Muscle layer of colon (tissue), 2 donors: Measurements from ENCODE around the gene CDKN2B-AS1.

ENCODE experiments used
- H3K27ac ChIP-seq: one replicate; pipeline ENCODE4 v1.7.0; 2013; ENCODE audit warnings: low read depth, mild to moderate bottlenecking, low read length, moderate library complexity
- H3K27me3 ChIP-seq, 2 donors: one replicate each; pipeline ENCODE4 v1.7.0; 2013; ENCODE audit warnings: low read length in 2 of 2, mild to moderate bottlenecking in 2 of 2; ENCODE audit not compliant: insufficient read depth in 2 of 2, control insufficient read depth in 1 of 2
- H3K36me3 ChIP-seq: one replicate; pipeline ENCODE4 v1.7.0; 2013; ENCODE audit warnings: mild to moderate bottlenecking, low read length; ENCODE audit not compliant: insufficient read depth
- H3K4me1 ChIP-seq: one replicate; pipeline ENCODE4 v1.7.0; 2013; ENCODE audit warnings: mild to moderate bottlenecking, low read length; ENCODE audit not compliant: insufficient read depth
- H3K4me3 ChIP-seq, 2 donors: one replicate each; pipeline ENCODE4 v1.7.0; 2013; ENCODE audit warnings: low read length in 2 of 2, low read depth in 1 of 2, mild to moderate bottlenecking in 1 of 2, moderate library complexity in 1 of 2
- H3K9ac ChIP-seq: one replicate; pipeline ENCODE4 v1.7.0; 2013; ENCODE audit warnings: low read length
- H3K9me3 ChIP-seq: one replicate; pipeline ENCODE4 v1.7.0; 2013; ENCODE audit warnings: mild to moderate bottlenecking, low read length
- donor health status: abdominal sarcoma.
- donor health status: Adenocarcinoma of cecum.

Gene CDKN2B-AS1

GRCh38 chr9:22103685-22104575 lies 109.3 kb downstream of the CDKN2B-AS1 start:
- Histone ChIP-seq H3K9ac (no peak overlapping the region), H3K9me3 (no peaks in the 10 kb centered on the region), H3K36me3 (no peaks in the 10 kb centered on the region), H3K4me1 (no peaks in the 10 kb centered on the region), H3K27ac (no peak overlapping the region), H3K27me3 (no peaks in the 10 kb centered on the region), H3K4me3 (no peak overlapping the region)

GRCh38 chr9:22105005-22105722 lies 110.6 kb downstream of the CDKN2B-AS1 start:
- Histone ChIP-seq H3K9ac (no peak overlapping the region), H3K36me3 (no peaks in the 10 kb centered on the region), H3K27ac (no peak overlapping the region), H3K27me3 (no peaks in the 10 kb centered on the region), H3K4me1 (no peaks in the 10 kb centered on the region), H3K4me3 (no peak overlapping the region), H3K9me3 (no peaks in the 10 kb centered on the region)

DNA sequence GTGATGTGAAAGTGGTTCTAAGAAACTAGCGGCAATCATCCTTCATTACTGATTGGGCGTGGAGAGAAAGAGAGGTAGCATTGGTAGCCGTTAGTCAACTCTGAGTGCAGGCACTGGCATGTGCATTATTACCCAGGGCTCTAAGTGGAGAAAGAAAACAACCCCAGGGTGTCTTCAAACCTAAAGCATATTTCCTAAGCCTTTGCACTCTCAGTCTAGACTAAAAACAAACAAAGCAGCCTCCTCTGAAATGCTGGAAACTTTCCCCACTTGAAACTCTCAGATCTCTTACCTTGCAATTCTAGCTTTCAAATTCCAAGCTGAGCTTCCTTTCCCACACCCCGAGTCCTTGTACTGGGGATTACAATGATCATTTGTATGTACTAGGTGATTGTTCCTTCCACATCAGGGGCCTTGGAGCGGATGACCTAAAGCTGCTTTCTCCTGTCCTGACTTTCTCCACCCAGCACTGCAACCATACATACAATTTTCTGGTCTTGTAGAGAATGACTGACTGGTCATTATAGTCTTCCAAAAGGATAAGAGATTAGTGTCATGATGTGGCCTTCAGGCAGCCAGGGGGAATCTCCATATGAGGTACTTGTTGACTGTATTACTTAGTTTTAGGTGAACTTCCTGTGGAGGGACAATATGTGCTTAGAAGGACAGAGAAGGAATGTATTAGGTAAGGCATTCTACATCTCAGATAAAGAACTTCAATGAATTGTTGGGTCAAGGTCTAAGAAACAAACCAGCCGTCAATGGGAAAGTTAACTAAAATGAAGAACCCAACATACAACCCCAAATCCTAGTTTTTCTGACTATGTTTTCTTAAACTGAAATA lies 112.8 kb downstream of the CDKN2B-AS1 start:
- Histone ChIP-seq H3K4me1 (no peaks in the 10 kb centered on the region), H3K9ac (no peak overlapping the region), H3K27me3 (no peaks in the 10 kb centered on the region), H3K4me3 (no peak overlapping the region), H3K9me3 (no peaks in the 10 kb centered on the region), H3K36me3 (no peaks in the 10 kb centered on the region), H3K27ac (no peak overlapping the region)

DNA sequence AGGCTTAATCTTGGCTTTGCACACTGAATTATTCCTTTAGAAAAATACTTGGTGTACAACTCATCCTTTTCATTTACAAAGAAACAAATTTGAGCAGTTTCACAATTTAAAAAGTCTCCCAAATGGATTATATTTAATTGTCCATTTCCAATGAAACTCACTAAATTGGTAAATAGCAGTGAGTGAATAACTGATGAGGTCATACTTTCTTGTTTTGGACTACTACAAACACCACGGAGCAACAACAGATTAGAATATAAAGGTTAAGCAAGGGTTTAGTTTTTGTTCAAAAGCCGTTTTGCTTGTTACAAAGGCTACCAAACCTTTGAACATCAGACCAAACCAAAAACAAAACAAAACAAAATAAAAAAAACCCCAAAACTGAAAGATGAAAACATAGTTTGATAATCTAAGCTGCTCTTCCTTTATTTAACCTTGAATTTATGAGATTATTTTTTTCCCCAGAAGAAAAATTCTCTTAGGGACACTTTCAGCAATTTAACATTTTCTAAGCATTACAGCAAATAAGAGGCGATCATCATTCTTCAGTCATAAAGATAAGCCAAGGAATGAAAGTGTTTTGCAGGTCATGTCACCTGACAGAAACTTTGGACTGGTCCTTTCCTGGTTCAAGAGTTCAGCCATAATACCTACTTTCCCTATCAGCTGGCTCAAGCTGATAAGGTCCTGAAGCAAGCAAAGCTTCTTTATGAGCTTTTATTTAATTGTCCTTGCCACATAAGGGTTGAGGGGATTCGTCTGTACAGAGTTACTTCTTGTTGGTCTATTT lies 114.2 kb downstream of the CDKN2B-AS1 start:
- H3K9ac ChIP-seq: no peak overlapping the region
- no peaks in the 10 kb centered on the region for H3K4me1 ChIP-seq
- no peaks in the 10 kb centered on the region for H3K9me3 ChIP-seq
- no peaks in the 10 kb centered on the region for H3K36me3 ChIP-seq
- H3K4me3 ChIP-seq: no peak overlapping the region
- H3K27me3 ChIP-seq: no peaks in the 10 kb centered on the region
- no peak overlapping the region for H3K27ac ChIP-seq

DNA sequence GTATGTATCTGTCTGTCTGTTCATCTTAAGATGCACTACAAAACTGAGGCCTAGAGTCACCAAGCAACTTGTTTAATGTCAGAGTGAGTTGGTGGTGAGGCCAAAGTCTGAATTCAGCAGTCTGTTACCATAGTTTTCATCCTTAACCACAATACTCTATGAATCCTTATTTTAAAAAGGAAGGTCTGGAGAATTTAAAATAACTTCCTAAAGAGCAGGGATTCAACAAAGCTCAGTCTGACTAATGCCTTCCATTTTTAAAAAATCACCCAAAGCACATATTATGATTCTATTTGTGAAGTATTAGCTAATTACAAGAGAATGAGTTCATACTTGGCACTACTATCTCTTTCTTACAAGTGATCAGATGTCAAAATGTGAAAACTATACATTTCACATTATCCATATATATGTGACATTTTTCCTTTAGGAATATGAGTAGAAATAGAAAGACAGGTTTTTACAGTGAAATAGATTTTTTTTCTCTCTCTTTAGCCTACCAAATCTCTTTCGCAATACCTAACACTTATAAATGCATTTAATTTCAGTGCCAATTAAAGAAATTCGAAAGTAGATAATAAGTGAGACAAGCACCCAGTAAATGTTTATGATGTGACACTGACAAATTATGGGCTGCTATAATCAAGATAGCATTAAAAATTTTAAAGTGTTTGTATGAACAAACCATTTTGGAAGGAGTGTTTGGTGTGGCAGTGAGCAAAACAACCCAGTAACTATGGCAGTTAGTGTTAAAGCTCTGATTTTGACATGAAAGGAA lies 116.8 kb downstream of the CDKN2B-AS1 start:
- H3K4me3 ChIP-seq: no peak overlapping the region
- H3K27me3 ChIP-seq: no peaks in the 10 kb centered on the region
- no peak overlapping the region for H3K27ac ChIP-seq
- no peaks in the 10 kb centered on the region for H3K9me3 ChIP-seq
- no peaks in the 10 kb centered on the region for H3K4me1 ChIP-seq
- no peak overlapping the region for H3K9ac ChIP-seq
- H3K36me3 ChIP-seq: no peaks in the 10 kb centered on the region

GRCh38 chr9:22111954-22112247 lies 117.3 kb downstream of the CDKN2B-AS1 start:
- Histone ChIP-seq H3K36me3 (no peaks in the 10 kb centered on the region), H3K27me3 (no peaks in the 10 kb centered on the region), H3K4me3 (no peak overlapping the region), H3K9ac (no peak overlapping the region), H3K27ac (no peak overlapping the region), H3K4me1 (no peaks in the 10 kb centered on the region), H3K9me3 (no peaks in the 10 kb centered on the region)

- H3K4me1 ChIP-seq: peaks cover 3% of the 10 kb centered on the region
- no peaks in the 10 kb centered on the region for H3K27me3 ChIP-seq
- H3K4me3 ChIP-seq: no peak overlapping the region
- no peak overlapping the region for H3K9ac ChIP-seq
- no peak overlapping the region for H3K27ac ChIP-seq
- H3K36me3 ChIP-seq: no peaks in the 10 kb centered on the region
- H3K9me3 ChIP-seq: no peaks in the 10 kb centered on the region
Observed at GRCh38 chr9:22112870-22113821, 118.6 kb downstream of the CDKN2B-AS1 start.

DNA sequence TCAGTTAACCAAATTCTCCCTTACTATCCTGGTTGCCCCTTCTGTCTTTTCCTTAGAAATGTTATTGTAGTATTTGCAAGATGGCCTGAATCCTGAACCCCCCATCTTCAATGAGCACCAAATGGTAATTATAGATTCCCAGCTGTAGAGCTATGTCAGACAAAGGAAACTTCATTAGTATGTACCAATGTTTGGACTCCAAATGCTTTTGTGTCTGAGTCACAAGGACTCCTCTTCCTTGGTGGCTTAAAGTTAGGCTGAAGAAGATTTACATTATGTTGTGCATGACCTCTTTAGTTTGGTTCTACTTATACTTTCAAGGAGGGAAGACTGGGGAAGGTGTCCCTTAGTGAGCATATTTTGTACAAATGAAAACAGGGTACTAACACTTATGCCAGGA lies 120.4 kb downstream of the CDKN2B-AS1 start:
- Histone ChIP-seq H3K36me3 (no peaks in the 10 kb centered on the region), H3K4me1 (peaks cover 6% of the 10 kb centered on the region), H3K9me3 (no peaks in the 10 kb centered on the region), H3K27me3 (no peaks in the 10 kb centered on the region), H3K27ac (no peak overlapping the region), H3K9ac (no peak overlapping the region), H3K4me3 (no peak overlapping the region)

DNA sequence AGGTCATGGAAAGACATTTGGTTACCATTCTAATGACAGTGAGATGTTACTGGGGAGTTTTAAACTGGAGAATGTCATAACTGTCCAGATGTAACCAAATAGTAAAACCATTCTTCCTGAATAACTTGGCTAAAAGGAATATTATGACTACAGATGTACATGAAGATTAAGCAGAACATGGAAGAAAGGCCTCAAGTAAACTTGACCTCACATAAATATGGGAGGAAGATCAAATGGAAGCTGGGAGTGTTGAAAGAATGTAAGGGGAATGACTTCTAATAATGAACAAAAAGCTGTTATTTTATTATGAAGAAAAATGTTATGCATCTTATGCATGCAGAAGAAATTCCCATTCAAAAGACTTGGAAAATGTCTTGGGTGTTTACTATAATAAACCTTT lies 122.2 kb downstream of the CDKN2B-AS1 start:
- no peak overlapping the region for H3K4me3 ChIP-seq
- no peak overlapping the region for H3K27ac ChIP-seq
- peaks cover 6% of the 10 kb centered on the region for H3K4me1 ChIP-seq
- no peaks in the 10 kb centered on the region for H3K27me3 ChIP-seq
- H3K9me3 ChIP-seq: no peaks in the 10 kb centered on the region
- no peak overlapping the region for H3K9ac ChIP-seq
- H3K36me3 ChIP-seq: no peaks in the 10 kb centered on the region
